GM12892 (cell line): ENCODE data around the gene TINAGL1.

Experiments used
- DNase-seq: peaks from one replicate; pipeline ENCODE4 v3.0.0; 2011; ENCODE audit not compliant: insufficient read length
- FAIRE-seq: peaks from 2 replicates; lab custom pipeline; 2011; peaks lifted over from hg19 to GRCh38; lab: Jason Lieb, UNC
- POLR2A ChIP-seq: IDR thresholded peaks from 2 replicates; pipeline ENCODE4 v1.6.1; 2011; ENCODE audit warnings: low read depth, low read length, control low read depth
- POLR2AphosphoS5 ChIP-seq: IDR thresholded peaks from 2 replicates; pipeline ENCODE4 v1.6.1; 2011; ENCODE audit warnings: low read depth, low read length, control low read depth
- TAF1 ChIP-seq: IDR thresholded peaks from 2 replicates; pipeline ENCODE4 v1.6.1; 2011; ENCODE audit warnings: low read depth, mild to moderate bottlenecking, control low read depth, low read length, borderline replicate concordance

The TINAGL1 gene

DNA sequence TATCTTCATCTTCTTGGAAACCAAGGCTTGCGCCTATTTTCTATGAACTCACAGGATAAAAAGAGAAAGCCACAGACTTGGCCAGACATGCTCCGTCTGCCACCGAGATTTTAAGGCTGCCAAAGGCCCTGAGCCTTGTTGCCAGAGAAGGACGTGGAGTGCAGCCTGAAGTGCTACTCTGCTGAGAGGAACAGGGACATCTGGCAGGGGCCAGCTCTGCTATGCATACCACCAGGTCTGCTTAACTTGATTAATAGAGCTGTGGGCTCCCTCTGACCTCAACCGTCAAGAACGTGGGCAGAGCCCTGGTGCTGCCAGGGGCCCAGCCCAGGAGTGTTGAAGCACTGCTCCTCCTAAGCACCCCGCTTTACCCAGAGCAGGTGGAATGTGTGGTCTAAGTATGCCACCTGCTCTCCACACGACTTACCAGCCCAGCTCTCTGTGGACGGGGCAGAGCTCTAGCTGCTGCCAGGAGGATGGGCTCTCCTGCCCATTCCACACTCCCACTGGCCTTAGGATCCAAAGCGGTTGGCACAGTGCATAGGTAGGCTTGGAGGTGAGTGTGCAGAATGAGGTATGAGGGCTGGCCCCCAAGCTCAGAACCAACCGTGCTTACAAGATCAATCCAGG is 51.7 kb downstream of the TINAGL1 start:
- DNase-seq (no peak), FAIRE-seq (no peak)
- TF ChIP-seq TAF1 = no peak
- TF ChIP-seq POLR2A = no peak
- no peak for TF ChIP-seq POLR2AphosphoS5

DNA sequence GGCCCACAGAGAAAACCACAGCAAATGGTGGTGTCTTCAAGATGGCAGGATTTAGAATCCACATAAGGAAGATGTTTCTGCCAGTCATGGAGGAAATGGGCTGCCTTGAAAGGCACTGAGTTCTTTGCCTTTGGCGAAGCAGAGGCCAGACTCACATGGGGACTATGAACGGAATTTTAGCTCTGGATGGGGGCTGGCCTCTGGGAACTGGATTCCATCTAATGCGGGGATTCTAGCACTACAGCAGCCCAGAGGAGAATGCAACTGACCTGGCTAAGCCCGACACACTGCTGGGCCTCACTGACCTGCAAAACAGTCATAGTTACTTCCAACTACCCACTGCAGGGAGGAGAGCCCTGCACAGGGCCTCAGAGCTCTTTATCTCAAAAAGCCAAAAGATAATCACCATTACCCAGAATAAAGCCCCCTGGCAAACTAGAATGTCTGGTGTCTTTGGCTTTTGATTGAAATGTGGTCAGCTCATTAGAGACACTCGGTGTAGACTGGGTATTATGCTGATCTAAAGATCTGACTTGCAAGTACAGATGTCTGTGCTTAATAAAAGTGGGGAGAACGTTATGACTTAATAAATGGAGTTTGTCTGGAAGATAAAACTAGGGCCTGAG is 52.7 kb downstream of the TINAGL1 start:
- no peak for FAIRE-seq
- TF ChIP-seq POLR2A = no peak
- no peak for TF ChIP-seq TAF1
- TF ChIP-seq POLR2AphosphoS5 = no peak
- DNase-seq = no peak

DNA sequence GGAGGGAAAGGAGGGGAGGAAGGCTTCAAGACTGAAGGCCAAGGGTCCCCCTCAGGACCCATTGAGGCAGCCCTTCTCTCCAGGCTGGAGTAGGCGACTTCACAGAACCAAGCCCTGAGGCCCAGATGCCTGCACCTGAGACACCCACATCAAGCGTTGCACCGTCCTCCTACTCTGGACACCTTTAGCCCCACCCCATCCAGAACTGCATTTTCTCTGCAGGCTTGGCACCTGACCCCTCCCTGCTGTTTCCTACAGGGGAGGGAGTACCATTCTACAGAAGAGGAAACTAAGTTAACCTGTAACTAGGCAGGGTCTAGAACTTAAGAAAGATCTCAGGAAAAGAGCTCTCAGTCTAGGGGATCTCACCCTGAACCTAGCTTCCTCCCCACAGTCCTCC is 56.3 kb downstream of the TINAGL1 start:
- DNase-seq = no peak
- TF ChIP-seq POLR2A = no peak
- TF ChIP-seq POLR2AphosphoS5 = no peak
- TF ChIP-seq TAF1 = no peak
- FAIRE-seq = no peak

DNA sequence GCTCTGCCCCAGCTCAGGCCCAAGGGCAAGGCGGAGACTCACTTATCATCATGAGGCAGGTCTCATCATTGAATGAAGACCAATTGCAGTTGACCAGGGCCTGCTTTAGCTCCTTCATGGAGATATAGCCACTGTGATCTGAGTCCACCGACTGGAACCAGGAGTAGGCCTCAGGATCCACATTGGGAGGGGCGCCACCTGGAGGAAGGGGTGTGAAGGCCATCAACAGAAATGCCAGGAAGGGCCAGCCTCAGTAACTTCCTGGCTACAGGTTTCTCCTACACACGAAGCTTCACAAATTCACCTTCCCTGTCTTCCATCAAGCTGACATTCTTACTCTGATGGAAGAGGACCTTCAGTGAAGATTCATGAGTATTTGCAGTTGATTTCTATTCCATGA is 56.8 kb downstream of the TINAGL1 start:
- TF ChIP-seq POLR2AphosphoS5 = no peak
- TF ChIP-seq TAF1 = no peak
- TF ChIP-seq POLR2A = no peak
- peak; percentile 62 for FAIRE-seq
- no peak for DNase-seq
